Naive thymus-derived CD8-positive, alpha-beta T cell (primary cell): ENCODE results near the gene CPLX1. TPM values are rescaled to one million over a fixed set of nuclear protein-coding genes. Genes with fewer than 3 reads are reported as not detected.

ENCODE experiments used
- ATAC-seq, 2 donors: fragments of 150-1000 bp; cut with Tn5 transposase in 1 of 2; sonication (Bioruptor Pico), chemical (Tn5 transposase) in 1 of 2; 1 replicate in 1 of 2; 2 replicates in 1 of 2; pipeline ENCODE4 v1.10.0; 2021; ENCODE audit warnings: mild to moderate bottlenecking in 2 of 2, moderate library complexity in 2 of 2
- POLR2A ChIA-PET: fragments of 350-600 bp; sonication (Branson Sonifier 250); formaldehyde crosslinking; loops from one replicate; lab custom pipeline; 2021; ENCODE audit warnings: antibody characterized with exemption; lab: Charles Lee
- DNase-seq, 10 donors: peaks; one replicate each; pipeline versions ENCODE4 v3.0.0 to v3.0.0-alpha.2; 2020 to 2022
- H3K27ac Mint-ChIP-seq, 10 donors: one replicate each; pipeline ENCODE4 v1.8.0; 2020 to 2022; ENCODE audit warnings: mild to moderate bottlenecking in 10 of 10, mixed read lengths in 10 of 10, moderate library complexity in 4 of 10, inconsistent platforms in 1 of 10
- H3K27me3 Mint-ChIP-seq, 5 donors: one replicate each; pipeline ENCODE4 v1.8.0; 2021 to 2022; ENCODE audit warnings: mixed read lengths in 5 of 5
- H3K36me3 Mint-ChIP-seq, 3 donors: one replicate each; pipeline ENCODE4 v1.8.0; 2020 to 2022; ENCODE audit warnings: mixed read lengths in 3 of 3, mild to moderate bottlenecking in 2 of 3, inconsistent platforms in 1 of 3
- H3K4me1 Mint-ChIP-seq, 4 donors: one replicate each; pipeline ENCODE4 v1.8.0; 2021 to 2022; ENCODE audit warnings: mixed read lengths in 4 of 4
- H3K4me3 Mint-ChIP-seq, 10 donors: one replicate each; pipeline ENCODE4 v1.8.0; 2020 to 2022; ENCODE audit warnings: mild to moderate bottlenecking in 10 of 10, mixed read lengths in 10 of 10, moderate library complexity in 6 of 10, inconsistent platforms in 1 of 10
- H3K9me3 Mint-ChIP-seq, 9 donors: one replicate each; pipeline ENCODE4 v1.8.0; 2020 to 2022; ENCODE audit warnings: mixed read lengths in 9 of 9, mild to moderate bottlenecking in 3 of 9, inconsistent platforms in 1 of 9, moderate library complexity in 1 of 9
- polyA plus RNA-seq, 3 donors: library from polyadenylated mRNA; unstranded; fragments of 300-500 nt; fragmentation: Illumina TruSeq; gene quantifications; one replicate each; pipeline ENCODE4 v1.2.3, GENCODE V29; 2021
- total RNA-seq, 8 experiments: library from RNA in 2 of 8; stranded (reverse) in 2 of 8; gene quantifications; one replicate each; pipeline ENCODE4 v1.2.3 and lab custom pipeline; 2021 to 2026

The CPLX1 gene
- total and polyA plus RNA-seq, 5 experiments from 2014 or later = 0.29 TPM; not detected in 4

DNA sequence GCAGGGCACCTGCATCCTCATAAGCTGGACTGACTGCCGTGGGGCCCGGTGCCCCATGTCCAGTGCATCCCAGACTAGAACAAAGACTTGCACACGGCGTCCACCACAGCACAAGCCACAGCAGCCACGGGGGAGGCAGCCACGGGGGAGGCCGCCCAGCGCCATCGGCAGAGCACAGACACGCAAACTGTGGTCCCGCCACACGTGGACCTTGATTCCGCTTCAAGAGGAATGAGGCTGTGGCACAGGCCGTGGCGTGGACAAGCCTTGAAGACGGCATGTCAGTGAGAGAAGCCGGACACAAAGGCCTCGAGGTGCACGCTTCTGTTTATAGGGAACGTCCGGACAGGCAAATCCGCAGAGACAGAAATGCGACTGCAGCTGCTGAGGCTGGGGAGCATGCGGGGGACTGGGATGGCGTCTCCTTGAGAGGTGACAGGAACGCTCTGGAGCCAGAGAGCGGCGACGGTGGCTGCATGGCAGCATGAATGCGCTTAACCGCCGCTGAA is 10.1 kb upstream of the CPLX1 start:
- ATAC-seq = no peak
- H3K4me1 Mint-ChIP-seq = peaks cover 3 to 7% (median 6%) of the 10 kb centered on the region in 4 donors
- DNase-seq = peak in 1 of 10 donors; percentile 19

DNA sequence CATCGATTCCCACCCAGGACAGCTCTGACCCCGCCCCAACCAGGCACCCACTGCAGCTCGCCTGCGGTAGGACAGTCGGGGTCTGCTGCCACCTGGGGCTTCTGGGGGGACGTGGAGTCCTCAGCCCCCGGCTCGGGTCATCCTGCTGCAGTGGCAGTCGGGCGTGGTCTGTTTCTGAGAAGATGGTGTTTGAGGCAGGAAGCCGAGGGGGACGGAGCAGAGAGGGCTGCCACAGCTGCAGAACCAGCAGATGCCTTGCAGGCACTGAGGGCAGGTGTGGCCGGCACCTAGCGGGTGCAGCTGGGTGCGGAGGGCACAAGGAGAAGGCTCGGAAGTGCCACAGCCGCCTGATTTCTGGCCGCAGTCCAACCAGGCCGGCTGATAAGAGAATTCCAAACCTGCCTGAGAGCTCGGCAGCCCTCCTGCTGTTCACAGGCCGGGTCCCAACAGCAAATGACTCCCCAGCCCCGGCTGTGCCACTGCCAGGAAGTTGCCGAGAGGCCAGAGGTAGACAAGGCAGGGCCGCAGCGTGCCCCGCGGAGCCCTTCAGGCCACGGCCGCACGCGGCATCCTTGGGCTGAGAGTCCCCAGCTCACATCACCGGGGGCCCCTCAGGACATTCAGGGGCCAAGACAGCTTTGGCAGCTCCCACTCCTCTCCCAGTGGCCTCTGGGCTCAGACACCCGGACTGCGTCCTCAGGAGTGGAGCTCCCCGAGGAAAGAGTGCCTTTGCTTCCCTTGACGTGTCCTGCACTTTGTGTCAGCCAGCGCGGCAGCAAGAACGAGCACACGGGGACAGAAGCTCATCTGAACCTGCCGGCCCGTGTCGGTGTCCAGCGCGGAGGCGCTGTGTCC is 9.4 kb upstream of the CPLX1 start:
- Mint-ChIP-seq H3K4me3 (no peak overlapping the region), H3K9me3 (peaks cover 0 to 43% (median 4%) of the 10 kb centered on the region in 9 donors), H3K4me1 (peaks cover 3 to 7% (median 6%) of the 10 kb centered on the region in 4 donors), H3K27ac (peak overlapping the region in 1 of 10 donors; percentile 29), H3K27me3 (peaks cover 0 to 5% (median 0%) of the 10 kb centered on the region in 5 donors), H3K36me3 (peaks cover 0 to 8% (median 7%) of the 10 kb centered on the region in 3 donors)
- ATAC-seq (no peak), DNase-seq (peak in 1 of 10 donors; percentile 56)
- POLR2A ChIA-PET = interaction anchor here (0.5 kb wide), 1 partner anchor 735 kb away, joined by 3 read pairs; no protein-coding TSS in a partner anchor

More for the DNA sequence above, 10.1 kb upstream of the CPLX1 start:
- H3K27me3 Mint-ChIP-seq = peaks cover 0 to 3% (median 0%) of the 10 kb centered on the region in 5 donors
- H3K4me3 Mint-ChIP-seq = no peak overlapping the region
- POLR2A ChIA-PET = no interaction called here
- peaks cover 0 to 42% (median 4%) of the 10 kb centered on the region in 9 donors for H3K9me3 Mint-ChIP-seq
- no peak overlapping the region for H3K27ac Mint-ChIP-seq
- H3K36me3 Mint-ChIP-seq = peaks cover 0 to 12% (median 7%) of the 10 kb centered on the region in 3 donors

DNA sequence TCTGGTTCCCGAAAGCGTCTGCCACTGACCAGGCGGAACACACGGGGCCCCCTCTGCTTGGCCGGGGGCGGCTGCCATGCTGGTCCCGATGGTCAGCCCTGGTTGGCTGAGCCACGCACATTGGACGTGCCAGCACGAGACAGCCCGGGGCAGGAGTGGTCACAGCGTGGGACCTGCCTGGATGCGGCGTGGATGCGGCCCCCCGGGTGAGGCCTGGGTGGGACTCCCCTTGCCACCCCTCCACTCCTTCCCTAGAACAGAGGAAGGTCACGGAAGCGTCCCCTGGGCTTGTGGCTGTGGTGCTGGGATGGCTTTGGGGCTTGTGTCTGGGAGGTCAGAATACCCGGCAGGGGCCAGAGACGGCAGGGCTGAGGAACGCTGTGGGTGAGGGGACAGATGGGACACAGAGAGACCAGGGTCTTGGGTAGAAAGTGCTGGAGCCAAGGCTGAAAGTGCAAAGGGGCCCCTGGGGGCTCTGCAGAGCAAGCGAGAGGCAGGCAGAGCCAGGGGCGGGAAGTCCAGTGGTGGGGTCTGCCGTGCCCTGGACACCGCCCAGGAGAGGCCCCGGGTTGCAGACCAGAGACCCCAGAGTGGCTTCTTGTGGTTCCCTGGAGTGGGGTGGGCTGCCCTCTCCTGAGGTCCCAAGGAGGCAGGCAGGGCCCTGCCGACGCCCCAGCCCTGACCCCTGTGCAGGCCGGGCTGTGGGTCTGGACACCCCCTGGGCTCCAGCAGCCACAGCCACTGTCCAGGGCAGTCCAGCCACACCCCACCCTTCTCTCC is 8.6 kb upstream of the CPLX1 start:
- peak in 1 of 10 donors; percentile 62 for DNase-seq
- POLR2A ChIA-PET = no interaction called here
- peaks cover 0 to 44% (median 4%) of the 10 kb centered on the region in 9 donors for H3K9me3 Mint-ChIP-seq
- no peak for ATAC-seq
- peaks cover 0 to 8% (median 7%) of the 10 kb centered on the region in 3 donors for H3K36me3 Mint-ChIP-seq
- peaks cover 0 to 9% (median 2%) of the 10 kb centered on the region in 5 donors for H3K27me3 Mint-ChIP-seq
- no peak overlapping the region for H3K27ac Mint-ChIP-seq
- no peak overlapping the region for H3K4me3 Mint-ChIP-seq
- peaks cover 1 to 7% (median 6%) of the 10 kb centered on the region in 4 donors for H3K4me1 Mint-ChIP-seq

DNA sequence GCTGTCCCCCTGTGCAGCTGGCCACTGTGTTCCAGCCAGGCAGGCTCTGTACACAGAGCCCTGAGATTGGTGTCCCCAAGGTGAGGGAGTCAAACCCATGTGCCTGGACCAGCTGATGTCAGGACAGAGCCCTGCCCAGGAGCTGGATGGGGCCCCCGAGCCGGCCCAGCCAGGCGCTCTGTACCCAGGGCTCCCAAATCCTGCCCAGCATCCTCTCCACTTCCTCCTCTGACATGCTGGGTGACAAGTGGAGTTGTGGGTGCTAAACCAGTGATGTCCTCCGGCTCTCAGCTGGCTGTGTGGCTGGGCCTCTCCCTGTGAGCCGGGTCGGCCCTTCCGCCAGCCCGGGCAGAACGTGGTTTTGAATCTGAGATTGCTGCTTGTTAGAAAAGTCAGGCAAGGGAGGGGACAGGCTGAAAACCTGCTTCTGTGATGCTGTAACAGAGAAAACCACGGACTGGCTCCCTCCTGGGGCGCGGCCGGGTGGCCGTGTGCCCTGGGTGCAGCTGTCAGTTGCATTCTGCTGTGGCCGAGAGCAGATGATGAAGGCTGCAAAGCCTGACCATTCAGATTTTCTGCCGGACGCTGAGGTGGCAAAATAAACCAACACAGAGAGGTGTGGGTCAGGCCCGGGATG is 7.9 kb upstream of the CPLX1 start:
- ATAC-seq = no peak
- no peak overlapping the region for H3K27ac Mint-ChIP-seq
- H3K4me1 Mint-ChIP-seq = peaks cover 1 to 7% (median 6%) of the 10 kb centered on the region in 4 donors
- DNase-seq = no peak
- peaks cover 0 to 41% (median 4%) of the 10 kb centered on the region in 9 donors for H3K9me3 Mint-ChIP-seq
- POLR2A ChIA-PET = no interaction called here
- H3K27me3 Mint-ChIP-seq = peaks cover 0 to 12% (median 3%) of the 10 kb centered on the region in 5 donors
- H3K4me3 Mint-ChIP-seq = peak overlapping the region in 1 of 10 donors; percentile 30
- peaks cover 0 to 8% (median 7%) of the 10 kb centered on the region in 3 donors for H3K36me3 Mint-ChIP-seq

DNA sequence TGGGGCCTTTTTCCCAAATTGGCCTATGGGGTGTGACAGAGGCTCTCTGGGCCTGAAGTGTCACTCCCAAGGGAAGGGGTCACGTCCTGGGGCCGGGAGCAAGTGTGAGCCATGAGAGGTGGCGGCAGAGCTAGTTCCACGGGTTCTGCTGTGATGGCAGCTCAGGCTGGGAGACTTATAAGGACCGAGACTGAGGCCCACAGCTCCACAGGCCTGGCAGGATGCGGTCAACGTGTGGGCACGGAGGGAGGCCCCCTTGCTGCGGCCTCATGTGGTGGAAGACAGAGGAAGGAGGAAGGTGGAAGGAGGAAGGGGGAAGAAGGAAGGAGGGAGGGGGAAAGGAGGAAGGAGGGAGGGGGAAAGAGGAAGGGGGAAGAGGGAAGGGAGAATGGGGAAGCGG is 7.2 kb upstream of the CPLX1 start:
- peaks cover 4 to 9% (median 7%) of the 10 kb centered on the region in 4 donors for H3K4me1 Mint-ChIP-seq
- no peak overlapping the region for H3K27ac Mint-ChIP-seq
- peak in 1 of 10 donors; percentile 19 for DNase-seq
- peaks cover 3 to 19% (median 10%) of the 10 kb centered on the region in 5 donors for H3K27me3 Mint-ChIP-seq
- ATAC-seq = no peak
- H3K36me3 Mint-ChIP-seq = peaks cover 1 to 8% (median 7%) of the 10 kb centered on the region in 3 donors
- POLR2A ChIA-PET = interaction anchor here (0.7 kb wide), 1 partner anchor 59 kb away, joined by 4 read pairs; no protein-coding TSS in a partner anchor
- H3K4me3 Mint-ChIP-seq = no peak overlapping the region
- H3K9me3 Mint-ChIP-seq = peaks cover 0 to 35% (median 4%) of the 10 kb centered on the region in 9 donors

DNA sequence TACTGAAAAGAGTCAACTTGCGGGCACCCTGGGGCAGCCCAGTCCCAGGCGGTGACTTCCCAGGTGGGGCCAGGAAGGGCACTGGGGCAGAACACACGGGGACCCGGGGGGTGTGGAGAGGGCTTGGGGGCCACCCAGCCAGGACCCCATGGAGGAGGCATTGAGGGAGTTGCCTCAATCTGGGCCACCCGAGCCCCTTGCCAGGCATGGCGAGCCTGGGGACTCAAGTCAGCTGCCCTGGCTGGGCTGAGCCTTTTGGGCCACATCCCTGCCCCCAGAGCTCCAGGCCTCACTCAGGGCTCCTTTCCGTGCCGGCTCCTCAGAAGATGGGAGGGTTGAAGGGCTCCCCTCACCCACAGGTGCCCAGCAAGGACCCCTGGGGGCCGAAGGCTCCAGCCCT is 6.6 kb upstream of the CPLX1 start:
- Mint-ChIP-seq H3K4me3 (no peak overlapping the region), H3K27me3 (peaks cover 6 to 25% (median 16%) of the 10 kb centered on the region in 5 donors), H3K36me3 (peaks cover 2 to 6% (median 5%) of the 10 kb centered on the region in 3 donors), H3K4me1 (peaks cover 6 to 14% (median 11%) of the 10 kb centered on the region in 4 donors), H3K9me3 (peaks cover 0 to 29% (median 0%) of the 10 kb centered on the region in 9 donors), H3K27ac (no peak overlapping the region)
- DNase-seq (no peak), ATAC-seq (no peak)
- POLR2A ChIA-PET = interaction anchor here (0.7 kb wide), 1 partner anchor 58 kb away, joined by 4 read pairs; no protein-coding TSS in a partner anchor

DNA sequence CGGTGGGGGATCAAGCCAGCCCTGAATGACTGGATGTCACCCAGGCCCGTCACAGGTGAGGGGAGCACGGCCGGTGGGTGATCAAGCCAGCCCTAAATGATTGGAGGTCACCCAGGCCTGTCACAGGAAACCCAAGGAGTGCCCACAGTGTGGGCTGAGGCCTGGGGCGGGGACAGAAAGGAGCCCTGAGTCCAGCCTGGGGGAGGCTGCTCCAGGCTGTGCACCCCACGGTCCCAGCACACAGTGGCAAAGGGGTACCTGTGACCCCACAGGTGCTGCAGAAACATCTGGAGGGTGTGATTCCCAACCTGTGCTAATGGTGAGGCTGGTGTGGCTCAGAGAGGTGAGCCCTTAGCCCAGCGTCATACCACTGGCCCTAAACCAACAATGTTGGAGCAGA is 6.2 kb upstream of the CPLX1 start:
- Mint-ChIP-seq H3K4me3 (no peak overlapping the region), H3K4me1 (peaks cover 6 to 15% (median 11%) of the 10 kb centered on the region in 4 donors), H3K9me3 (peaks cover 0 to 25% (median 0%) of the 10 kb centered on the region in 9 donors), H3K27ac (no peak overlapping the region), H3K36me3 (peaks cover 2 to 5% (median 5%) of the 10 kb centered on the region in 3 donors), H3K27me3 (peaks cover 6 to 29% (median 19%) of the 10 kb centered on the region in 5 donors)
- ATAC-seq (no peak), DNase-seq (no peak)
- POLR2A ChIA-PET = no interaction called here

DNA sequence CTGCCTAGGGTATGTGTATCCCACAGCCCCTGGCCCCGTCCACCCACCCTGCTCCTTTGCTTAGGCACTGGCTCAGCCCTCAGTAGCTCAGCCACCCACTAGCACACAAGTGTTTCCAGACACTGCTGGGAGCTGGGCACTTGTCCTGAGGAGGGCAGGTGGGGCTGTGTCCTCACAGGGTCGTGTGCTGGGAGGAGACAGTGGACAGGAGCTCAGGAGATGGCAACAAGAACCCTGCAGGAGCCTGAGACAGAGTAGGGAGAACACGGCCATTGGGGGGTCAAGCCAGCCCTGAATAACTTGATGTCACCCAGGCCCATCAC is 5.5 kb upstream of the CPLX1 start:
- Mint-ChIP-seq H3K36me3 (peaks cover 2 to 5% (median 5%) of the 10 kb centered on the region in 3 donors), H3K9me3 (peaks cover 0 to 21% (median 0%) of the 10 kb centered on the region in 9 donors), H3K4me1 (peaks cover 6 to 15% (median 11%) of the 10 kb centered on the region in 4 donors), H3K27me3 (peaks cover 6 to 29% (median 19%) of the 10 kb centered on the region in 5 donors), H3K27ac (no peak overlapping the region), H3K4me3 (no peak overlapping the region)
- no peak for ATAC-seq
- POLR2A ChIA-PET = interaction anchor here (1.2 kb wide), 1 partner anchor 37 kb away, joined by 3 read pairs; no protein-coding TSS in a partner anchor
- DNase-seq = no peak

DNA sequence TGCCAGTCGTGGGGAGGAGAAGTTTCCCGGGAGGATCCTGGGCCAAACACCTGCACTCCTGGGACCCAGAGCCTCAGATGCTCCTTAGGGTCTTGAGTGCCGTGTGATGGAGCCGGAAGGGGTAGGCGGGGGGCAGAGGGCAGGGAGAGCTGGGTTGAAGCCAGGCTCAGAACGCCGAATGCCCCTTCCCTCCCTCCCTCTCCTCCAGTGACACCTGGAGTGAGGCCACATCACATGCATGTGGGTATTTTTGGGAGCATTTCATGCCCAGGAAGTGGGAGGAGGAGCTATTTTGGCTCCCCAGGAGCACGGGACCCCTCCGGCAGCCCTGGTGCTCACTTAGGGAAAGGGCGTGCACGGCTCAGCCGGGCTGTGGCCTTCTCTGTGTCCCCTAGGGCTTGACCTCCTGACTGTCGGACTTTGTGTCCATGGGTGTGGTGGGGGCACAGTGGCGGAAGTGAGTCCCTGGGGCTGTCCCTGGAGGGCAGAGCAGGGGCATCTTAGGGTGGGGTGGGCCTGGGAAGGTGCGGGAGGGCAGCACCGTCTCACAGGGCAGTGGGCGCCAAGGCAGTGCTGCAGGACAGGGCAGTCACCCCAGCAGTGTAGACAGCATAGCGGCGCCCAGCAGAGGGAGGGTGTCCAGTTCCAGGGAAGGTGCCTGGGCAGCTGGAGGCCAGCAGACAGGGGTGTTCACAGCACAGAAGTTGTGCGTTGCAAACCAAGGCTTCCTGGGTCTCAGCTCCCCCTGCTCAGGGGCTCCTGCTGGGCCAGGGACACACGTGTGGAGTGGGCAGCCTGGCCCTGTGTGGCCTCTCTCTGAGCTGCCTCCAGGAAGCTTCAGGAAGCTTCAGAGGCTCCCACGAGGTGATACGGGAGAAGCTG is 4.9 kb upstream of the CPLX1 start:
- peaks cover 0 to 5% (median 5%) of the 10 kb centered on the region in 3 donors for H3K36me3 Mint-ChIP-seq
- peaks cover 6 to 15% (median 11%) of the 10 kb centered on the region in 4 donors for H3K4me1 Mint-ChIP-seq
- DNase-seq (no peak), ATAC-seq (no peak)
- H3K9me3 Mint-ChIP-seq = peaks cover 0 to 19% (median 0%) of the 10 kb centered on the region in 9 donors
- H3K27ac Mint-ChIP-seq = no peak overlapping the region
- peaks cover 6 to 29% (median 19%) of the 10 kb centered on the region in 5 donors for H3K27me3 Mint-ChIP-seq
- peak overlapping the region in 1 of 10 donors; percentile 34 for H3K4me3 Mint-ChIP-seq
- POLR2A ChIA-PET = interaction anchor here (1.2 kb wide), 1 partner anchor 37 kb away, joined by 3 read pairs; no protein-coding TSS in a partner anchor

DNA sequence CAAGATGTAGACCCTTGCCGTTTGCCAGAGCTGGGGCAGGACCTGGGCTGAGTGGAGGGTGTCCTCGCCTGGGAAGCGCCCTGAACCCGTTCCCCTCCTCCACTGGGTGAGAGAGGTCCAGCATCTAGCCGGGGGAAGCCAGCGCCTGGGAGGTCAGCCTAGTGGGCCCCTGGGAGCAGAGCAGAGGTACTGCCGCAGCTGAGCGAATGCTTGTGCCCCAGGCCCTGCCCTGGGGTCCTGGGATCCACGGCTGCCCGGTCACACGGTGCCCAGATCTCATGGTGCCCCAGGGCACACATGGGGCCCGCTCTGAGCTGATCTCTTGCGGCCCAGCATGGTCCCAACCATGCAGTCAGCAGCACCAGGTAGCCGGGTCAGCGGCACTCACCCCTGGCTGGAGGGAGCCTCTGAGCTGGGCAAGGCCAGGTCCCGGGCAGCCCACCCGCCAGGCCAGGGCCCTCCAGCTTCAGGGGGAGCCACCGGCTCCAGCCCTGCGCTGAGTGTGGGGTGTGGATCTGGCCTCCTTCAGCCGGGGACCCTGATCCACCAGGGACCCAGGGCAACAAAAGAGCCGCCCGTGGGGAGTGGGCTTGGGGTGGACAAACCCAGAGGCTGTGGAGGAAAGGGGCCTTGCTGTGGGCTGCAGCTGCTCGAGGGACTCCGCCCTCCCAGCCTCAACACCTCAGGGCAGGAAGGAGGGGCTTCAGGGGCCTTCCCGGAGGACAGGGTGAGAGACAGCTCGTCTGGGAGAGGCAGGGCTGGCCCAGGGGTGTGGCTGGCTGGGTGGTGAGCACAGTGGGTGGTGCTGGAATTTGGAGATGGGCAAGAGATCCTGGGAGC is 4.1 kb upstream of the CPLX1 start:
- POLR2A ChIA-PET = interaction anchor here (1.2 kb wide), 1 partner anchor 36 kb away, joined by 3 read pairs; no protein-coding TSS in a partner anchor
- peaks cover 6 to 31% (median 19%) of the 10 kb centered on the region in 5 donors for H3K27me3 Mint-ChIP-seq
- H3K9me3 Mint-ChIP-seq = peaks cover 0 to 17% (median 0%) of the 10 kb centered on the region in 9 donors
- peaks cover 0 to 5% (median 5%) of the 10 kb centered on the region in 3 donors for H3K36me3 Mint-ChIP-seq
- peaks cover 8 to 17% (median 13%) of the 10 kb centered on the region in 4 donors for H3K4me1 Mint-ChIP-seq
- peak overlapping the region in 1 of 10 donors; percentile 34 for H3K4me3 Mint-ChIP-seq
- no peak for DNase-seq
- no peak overlapping the region for H3K27ac Mint-ChIP-seq
- no peak for ATAC-seq
